Activated naive CD4-positive, alpha-beta T cell treated with anti-CD3 and anti-CD28 coated beads for 36 hours (primary cell): ENCODE measurements around the gene SIGLEC10. TPM values are rescaled to one million over a fixed set of nuclear protein-coding genes. Genes with fewer than 3 reads are reported as not detected.

Source experiments
- total RNA-seq, 2 experiments: library from RNA; stranded (reverse); gene quantifications; one replicate each; pipeline ENCODE4 v1.2.3, GENCODE V29; 2021

The SIGLEC10 gene
- total RNA-seq, 2 experiments from 2014 or later = not detected

Other genes with a start within 250 kb of the SIGLEC10 start
- gene CD33, start 192.6 kb downstream of the SIGLEC10 start, total RNA-seq = 1 to 10 TPM in 1 of 2 experiments, under 1 TPM in 1; 0.69 to 1.1 TPM
- not detected for gene SIGLECL1, start 166.6 kb downstream of the SIGLEC10 start, total RNA-seq
- gene IGLON5, start 106.0 kb downstream of the SIGLEC10 start, total RNA-seq = not detected
- 1 to 10 TPM; 1.4 to 1.5 TPM for gene VSIG10L, start 75.5 kb downstream of the SIGLEC10 start, total RNA-seq
- 100 to 1,000 TPM; 118 to 128 TPM for gene ETFB, start 51.3 kb downstream of the SIGLEC10 start, total RNA-seq
- gene CLDND2, start 48.6 kb downstream of the SIGLEC10 start, total RNA-seq = under 1 TPM; 0.72 TPM
- gene NKG7, start 45.0 kb downstream of the SIGLEC10 start, total RNA-seq = 10 to 100 TPM; 16.3 to 17.5 TPM
- not detected for gene LIM2, start 29.7 kb downstream of the SIGLEC10 start, total RNA-seq
- not detected for gene C19orf84, start 27.1 kb downstream of the SIGLEC10 start, total RNA-seq
- gene SIGLEC8, start 40.8 kb upstream of the SIGLEC10 start, total RNA-seq = not detected
- not detected for gene CEACAM18, start 60.9 kb upstream of the SIGLEC10 start, total RNA-seq
- not detected for gene SIGLEC12, start 84.2 kb upstream of the SIGLEC10 start, total RNA-seq
- gene SIGLEC6, start 114.0 kb upstream of the SIGLEC10 start, total RNA-seq = not detected
- 1 to 10 TPM; 6.5 to 7.9 TPM for gene ZNF175, start 153.6 kb upstream of the SIGLEC10 start, total RNA-seq
- under 1 TPM in 1 of 2 experiments, not detected in 1; 0.12 TPM for gene SIGLEC5, start 212.8 kb upstream of the SIGLEC10 start, total RNA-seq
- gene SIGLEC14, start 229.2 kb upstream of the SIGLEC10 start, total RNA-seq = not detected